ENCODE measurements around the gene PARP14. TPM values are rescaled to one million over a fixed set of nuclear protein-coding genes. Genes with fewer than 3 reads are reported as not detected.

The PARP14 gene
- total RNA-seq, 1 experiment from 2014 or later, result 17.4 TPM

DNA sequence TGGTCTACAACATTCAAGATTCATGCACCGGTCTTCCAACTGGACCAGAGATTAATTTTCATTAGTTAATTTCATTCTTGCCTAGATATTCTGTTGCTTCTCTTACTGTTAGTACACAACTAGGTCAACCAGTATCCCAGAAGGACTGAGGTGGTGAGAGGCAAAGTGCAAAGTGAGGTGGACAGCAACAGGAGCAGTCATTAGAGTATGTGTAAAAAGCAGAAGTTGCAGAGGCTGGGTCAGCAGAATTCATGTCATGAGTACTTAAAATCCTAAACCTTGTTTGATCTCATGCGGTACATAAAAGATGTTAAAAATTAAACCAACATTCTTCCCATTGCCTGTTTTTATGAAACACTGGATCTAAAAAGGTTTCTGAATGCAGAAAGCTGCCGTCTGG lies 46.7 kb downstream of the PARP14 start:
- peaks cover 5 to 27% (median 27%) of the 10 kb centered on the region in 3 experiments; a peak in 6 of 7 replicates for H3K36me3 Mint-ChIP-seq (ENCODE audit: insufficient read depth in 1 of 3, low read depth in 3 of 3)
- H3K27ac Mint-ChIP-seq, result no peak overlapping the region
- H3K23me2 ChIP-seq (ENCODE audit: insufficient read length, low read depth, low read length, poor library complexity, severe bottlenecking), result no peaks in the 10 kb centered on the region
- no peaks in the 10 kb centered on the region for H3K79me1 ChIP-seq (ENCODE audit: insufficient read depth, low read depth, low read length, poor library complexity, severe bottlenecking)
- H2AK5ac ChIP-seq (ENCODE audit: insufficient read length, low read length), result no peak overlapping the region
- H2AFZ ChIP-seq (ENCODE audit: low read length), result no peak overlapping the region
- H3K9me3 Mint-ChIP-seq, result peaks cover 22 to 32% of the 10 kb centered on the region in 2 experiments
- H4K20me1 ChIP-seq (ENCODE audit: control insufficient read depth, insufficient read depth, insufficient read length), result no peaks in the 10 kb centered on the region
- no peak for TF ChIP-seq CTCF (conservative IDR thresholded peaks at IDR 0.05)
- H2BK15ac ChIP-seq (ENCODE audit: low read depth, low read length), result no peak overlapping the region
- no peak overlapping the region for H2BK12ac ChIP-seq (ENCODE audit: insufficient read length, low read depth, low read length)
- no peak overlapping the region for H3K9ac ChIP-seq (ENCODE audit: extremely low read depth, insufficient read length, low read length)
- no peak overlapping the region for H3K4me3 Mint-ChIP-seq
- H3K27ac ChIP-seq (ENCODE audit: insufficient read length, low read depth, low read length), result no peak overlapping the region
- H2BK20ac ChIP-seq (ENCODE audit: low read depth, low read length, poor library complexity, severe bottlenecking), result no peak overlapping the region
- H3K27me3 ChIP-seq (ENCODE audit: insufficient read depth, low read length), result no peaks in the 10 kb centered on the region
- H3K18ac ChIP-seq (ENCODE audit: insufficient read length, low read depth, low read length), result no peak overlapping the region
- no peak for DNase-seq
- no peak overlapping the region for H2BK5ac ChIP-seq (ENCODE audit: insufficient read length, low read length)
- no peak overlapping the region for H4K5ac ChIP-seq (ENCODE audit: insufficient read length, low read depth, low read length)
- no peak overlapping the region for H4K91ac ChIP-seq (ENCODE audit: insufficient read length, low read depth, low read length)
- no peak overlapping the region for H3T11ph ChIP-seq (ENCODE audit: low read length)
- H3K4me1 ChIP-seq (ENCODE audit: insufficient read depth, low read length), result no peaks in the 10 kb centered on the region
- no peak overlapping the region for H3K4me2 ChIP-seq (ENCODE audit: insufficient read depth, insufficient read length, low read length)
- no peak overlapping the region for H3K4ac ChIP-seq (ENCODE audit: low read depth, low read length)
- no peak overlapping the region for H3K56ac ChIP-seq (ENCODE audit: insufficient read length, low read depth, low read length)
- H3K14ac ChIP-seq (ENCODE audit: insufficient read depth, low read length), result no peak overlapping the region
- H3K27me3 Mint-ChIP-seq (ENCODE audit: low read depth), result no peaks in the 10 kb centered on the region
- WGBS (ENCODE audit: extremely low coverage, insufficient read length, low lambda C conversion rate), result no CpG with 5 or more reads among the region's 3 CpGs
- H3K23ac ChIP-seq (ENCODE audit: insufficient read length, low read depth, low read length), result no peak overlapping the region
- H3K4me1 Mint-ChIP-seq, result peaks cover 8 to 9% of the 10 kb centered on the region in 2 experiments
- no peak overlapping the region for H2BK120ac ChIP-seq (ENCODE audit: low read depth, low read length, poor library complexity, severe bottlenecking)
- H3K9me3 ChIP-seq (ENCODE audit: control insufficient read depth, low read depth, low read length), result no peaks in the 10 kb centered on the region
- no peak overlapping the region for H4K8ac ChIP-seq (replicated peaks; ENCODE audit: insufficient read length, low read depth, low read length)
- no peaks in the 10 kb centered on the region for H3K79me2 ChIP-seq (ENCODE audit: insufficient read depth, low read length)
